A673 (cell line): Measurements from ENCODE around the gene GABRD. TPM values are rescaled to one million over a fixed set of nuclear protein-coding genes. Genes with fewer than 3 reads are reported as not detected.

ENCODE experiments used
- BruUV-seq: library from RNA; stranded (reverse); fragments of 400-500 nt; replicated peaks from 2 replicates; lab custom pipeline; 2021; lab: Mats Ljungman, UMichigan
- CTCF ChIA-PET: fragments of 300-600 bp; sonication (Branson Sonifier 250); formaldehyde crosslinking; loops from one replicate; lab custom pipeline; 2022; ENCODE audit warnings: antibody characterized with exemption; lab: Charles Lee
- POLR2A ChIA-PET: fragments of 300-600 bp; sonication (Branson Sonifier 250); formaldehyde crosslinking; loops from one replicate; lab custom pipeline; 2022; ENCODE audit warnings: antibody characterized with exemption; ENCODE audit not compliant: low non-redundant PET; lab: Charles Lee
- DNase-seq: peaks from one replicate; pipeline ENCODE4 v3.0.0-alpha.2; 2015; ENCODE audit warnings: low spot score
- H3K27ac ChIP-seq: fragments of 200-600 bp; sonication (generic); 2 replicates; pipeline ENCODE4 v1.5.1; 2016; ENCODE audit warnings: mixed run types, low read depth, mild to moderate bottlenecking, mixed read lengths, antibody characterized with exemption, low read length; ENCODE audit not compliant: poor library complexity, severe bottlenecking
- H3K27me3 ChIP-seq: fragments of 200-600 bp; sonication (generic); replicated peaks from 2 replicates; pipeline ENCODE4 v1.6.1; 2017; ENCODE audit warnings: mixed run types, low read depth, mild to moderate bottlenecking, mixed read lengths, antibody characterized with exemption, low read length; ENCODE audit not compliant: insufficient read depth, poor library complexity
- H3K36me3 ChIP-seq: fragments of 200-600 bp; sonication (generic); 2 replicates; pipeline ENCODE4 v1.6.1; 2016; ENCODE audit warnings: mixed run types, mild to moderate bottlenecking, mixed read lengths, antibody characterized with exemption, low read length; ENCODE audit not compliant: insufficient read depth, poor library complexity, severe bottlenecking
- H3K4me1 ChIP-seq: fragments of 200-600 bp; sonication (generic); 2 replicates; pipeline ENCODE4 v1.6.1; 2017; ENCODE audit warnings: mixed run types, mild to moderate bottlenecking, mixed read lengths, antibody characterized with exemption, low read length; ENCODE audit not compliant: insufficient read depth, poor library complexity, severe bottlenecking
- H3K4me3 ChIP-seq: fragments of 200-600 bp; sonication (generic); 2 replicates; pipeline ENCODE4 v1.5.1; 2016; ENCODE audit warnings: low read depth, mixed run types, mild to moderate bottlenecking, mixed read lengths, low read length; ENCODE audit not compliant: poor library complexity, severe bottlenecking
- H3K9me3 ChIP-seq: fragments of 200-600 bp; sonication (generic); 2 replicates; pipeline ENCODE4 v1.6.1; 2016; ENCODE audit warnings: mixed run types, low read depth, mild to moderate bottlenecking, mixed read lengths, antibody characterized with exemption, low read length; ENCODE audit not compliant: poor library complexity, severe bottlenecking
- CTCF ChIP-seq: fragments of 300-800, 200-600 bp; sonication (generic); conservative IDR thresholded peaks from 2 replicates; pipeline ENCODE4 v1.5.1; 2017; ENCODE audit warnings: low read depth, mild to moderate bottlenecking, antibody characterized with exemption, low read length, moderate library complexity, mixed read lengths
- EZH2 ChIP-seq: fragments of 200-600 bp; sonication (generic); IDR thresholded peaks from 2 replicates; pipeline ENCODE4 v1.6.1; 2017; ENCODE audit warnings: borderline replicate concordance, low read depth, mild to moderate bottlenecking, mixed read lengths, antibody characterized with exemption, low read length; ENCODE audit not compliant: poor library complexity, severe bottlenecking
- intact Hi-C: fragments of 100-400 bp; cut with micrococcal nuclease; formaldehyde crosslinking; loops from one replicate; pipeline ENCODE4 v1.10.0; 2022; ENCODE audit not compliant: unreplicated experiment
- total RNA-seq: library from RNA; stranded (reverse); gene quantifications from 2 replicates; pipeline ENCODE4 v1.2.3, GENCODE V29; 2021

GABRD gene
- total RNA-seq, 1 experiment from 2014 or later = not detected

GRCh38 chr1:2014741-2015735 is 4.1 kb upstream of the GABRD start:
- TF ChIP-seq CTCF = no peak
- no peak for TF ChIP-seq EZH2
- CTCF ChIA-PET = no interaction called here
- peaks cover 48% of the 10 kb centered on the region for H3K27me3 ChIP-seq
- no peaks in the 10 kb centered on the region for H3K9me3 ChIP-seq
- DNase-seq = no peak
- intact Hi-C loops = no loop called here
- H3K4me3 ChIP-seq = no peak overlapping the region
- POLR2A ChIA-PET = no interaction called here
- no TSS peak for BruUV-seq
- H3K36me3 ChIP-seq = no peaks in the 10 kb centered on the region
- H3K27ac ChIP-seq = no peak overlapping the region
- H3K4me1 ChIP-seq = no peaks in the 10 kb centered on the region

GRCh38 chr1:2016123-2016522 is 3.0 kb upstream of the GABRD start:
- Histone ChIP-seq H3K9me3 (no peaks in the 10 kb centered on the region), H3K27ac (no peak overlapping the region), H3K27me3 (peaks cover 59% of the 10 kb centered on the region), H3K4me1 (no peaks in the 10 kb centered on the region), H3K36me3 (no peaks in the 10 kb centered on the region), H3K4me3 (no peak overlapping the region)
- intact Hi-C loops = no loop called here
- ChIA-PET POLR2A (no interaction called here), CTCF (no interaction called here)
- TF ChIP-seq CTCF = no peak
- TF ChIP-seq EZH2 = no peak
- BruUV-seq = no TSS peak
- no peak for DNase-seq

GRCh38 chr1:2018217-2019171 is 651 bp upstream of the GABRD start:
- Histone ChIP-seq H3K27me3 (peaks cover 78% of the 10 kb centered on the region), H3K4me3 (no peak overlapping the region), H3K4me1 (no peaks in the 10 kb centered on the region), H3K27ac (no peak overlapping the region), H3K36me3 (no peaks in the 10 kb centered on the region), H3K9me3 (no peaks in the 10 kb centered on the region)
- DNase-seq = no peak
- CTCF ChIA-PET = interaction anchor here (0.7 kb wide), 1 partner anchor 26 kb away, joined by 5 read pairs; no protein-coding TSS in a partner anchor
- POLR2A ChIA-PET = no interaction called here
- TF ChIP-seq EZH2 (no peak), CTCF (no peak)
- intact Hi-C loops = no loop called here
- no TSS peak for BruUV-seq
